Measurements from ENCODE around the gene DDC.
A peak's percentile ranks its signal among the peaks of the same experiment; 100 is the strongest.
"Not testable (repeated sequence)": the region's sequence is repeated elsewhere in the genome, so short reads cannot be mapped to it uniquely, and the experiment has no call there.

DDC gene

GRCh38 chr7:50553973-50554372 is 11.2 kb downstream of the DDC start:
- DNase-seq = no peak

GRCh38 chr7:50552921-50553320 is 12.3 kb downstream of the DDC start:
- DNase-seq = no peak

DNA sequence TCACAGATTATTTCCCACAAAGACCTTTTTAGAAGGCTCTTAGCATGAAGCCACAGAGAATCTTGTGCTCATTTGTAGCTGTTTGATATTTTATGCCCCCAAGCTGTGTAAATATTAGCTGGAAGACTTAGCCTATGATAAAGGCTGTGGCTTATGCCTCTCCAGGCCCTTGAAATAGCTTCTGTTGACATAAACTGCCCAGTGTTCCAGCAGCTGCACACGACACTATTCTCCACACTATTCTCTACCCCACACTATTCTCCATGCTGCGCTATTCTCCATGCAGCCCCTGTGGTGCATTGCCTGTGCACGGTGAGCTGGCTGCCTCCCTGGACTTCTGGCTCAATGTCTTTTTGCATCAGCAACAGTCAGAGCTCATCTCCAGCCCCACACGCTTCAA is 13.1 kb downstream of the DDC start:
- DNase-seq = peak; percentile 91

- not testable (repeated sequence) for DNase-seq
These were observed 19.6 kb downstream of the DDC start for GRCh38 chr7:50545613-50546012.

- no peak for DNase-seq
These were observed 20.2 kb downstream of the DDC start for GRCh38 chr7:50544992-50545391.

- DNase-seq = no peak
These were observed 21.3 kb downstream of the DDC start for GRCh38 chr7:50543776-50544442.

GRCh38 chr7:50542132-50542531 is 23.1 kb downstream of the DDC start:
- DNase-seq = no peak

DNA sequence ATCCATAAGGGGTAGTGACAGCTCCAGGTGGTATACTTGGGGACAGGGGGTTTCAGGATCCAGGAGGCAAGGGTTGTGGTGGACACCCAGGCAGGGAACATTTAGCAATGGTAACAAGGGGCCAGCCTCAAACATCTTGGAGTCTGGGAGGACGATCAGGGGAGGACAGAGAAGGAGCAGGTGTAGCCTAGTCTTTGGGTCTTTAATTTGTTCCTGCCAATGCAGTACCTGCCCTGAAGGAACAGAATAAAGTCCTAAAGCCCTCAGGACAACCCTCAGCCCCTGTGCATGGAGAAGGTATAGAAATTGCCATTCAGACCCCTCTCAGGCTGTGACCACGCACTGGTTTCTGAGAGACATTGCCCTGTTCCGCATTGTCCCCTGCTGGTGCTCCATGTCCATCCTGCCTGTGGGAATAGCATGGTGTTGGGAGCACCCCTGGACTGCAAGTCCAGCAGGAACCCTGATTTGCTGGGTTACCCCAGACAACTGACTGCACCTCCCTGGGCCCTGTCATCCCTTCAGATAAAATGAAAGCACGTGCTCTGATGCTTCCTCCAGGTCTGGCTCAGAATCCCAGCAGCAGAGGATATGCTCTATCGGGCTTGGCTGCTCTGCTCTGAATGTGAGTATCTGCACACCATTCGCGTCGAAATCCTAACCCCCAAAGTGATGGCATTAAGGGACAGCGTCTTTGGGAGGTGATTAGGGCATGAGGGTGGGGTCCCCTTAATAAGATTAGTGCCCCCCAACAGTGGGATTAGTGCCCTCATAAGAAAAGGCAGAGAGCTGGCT is 24.2 kb downstream of the DDC start:
- no peak for DNase-seq

DNA sequence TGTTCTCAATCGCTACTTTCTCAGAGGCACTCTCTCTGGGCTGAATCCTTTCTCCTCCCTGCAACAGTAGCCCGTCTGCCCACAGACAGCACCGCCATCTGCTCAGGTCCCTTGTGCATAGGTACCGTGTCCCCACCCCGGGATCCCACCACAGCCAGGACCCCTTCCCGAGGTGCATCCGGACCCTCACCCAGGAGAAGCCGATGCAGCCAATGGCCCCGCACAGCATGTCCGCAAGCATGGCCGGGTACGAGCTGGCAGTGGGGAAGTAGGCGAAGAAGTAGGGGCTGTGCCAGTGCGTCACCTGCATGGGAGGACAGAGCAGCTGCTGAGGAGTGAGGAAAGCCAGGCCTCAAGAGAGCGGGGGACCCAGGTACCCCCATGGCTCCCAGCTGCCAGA is 25.5 kb downstream of the DDC start:
- DNase-seq = no peak

DNA sequence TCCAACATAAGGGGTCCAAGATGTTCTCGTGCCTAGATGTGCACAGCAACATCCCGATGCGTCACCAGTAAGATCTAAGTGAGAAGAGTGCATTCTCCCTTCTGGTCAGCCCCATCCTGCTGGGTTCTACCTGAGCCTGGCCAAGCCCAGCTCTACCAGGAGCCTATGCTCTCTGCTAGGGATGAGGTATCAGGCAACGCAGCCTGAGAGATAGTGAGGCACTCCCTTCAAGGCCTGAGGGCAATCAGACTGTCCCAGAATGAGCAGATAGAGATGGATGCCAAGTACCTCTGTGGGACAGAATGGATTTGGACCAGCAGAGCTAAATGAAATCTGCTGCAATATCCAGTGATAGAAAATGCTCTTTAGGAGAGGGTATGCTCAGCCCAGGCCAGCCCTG is 26.7 kb downstream of the DDC start:
- no peak for DNase-seq

- no peak for DNase-seq
These were observed 27.8 kb downstream of the DDC start for GRCh38 chr7:50537417-50537816.

GRCh38 chr7:50535291-50535711 is 29.9 kb downstream of the DDC start:
- not testable (repeated sequence) for DNase-seq

DNA sequence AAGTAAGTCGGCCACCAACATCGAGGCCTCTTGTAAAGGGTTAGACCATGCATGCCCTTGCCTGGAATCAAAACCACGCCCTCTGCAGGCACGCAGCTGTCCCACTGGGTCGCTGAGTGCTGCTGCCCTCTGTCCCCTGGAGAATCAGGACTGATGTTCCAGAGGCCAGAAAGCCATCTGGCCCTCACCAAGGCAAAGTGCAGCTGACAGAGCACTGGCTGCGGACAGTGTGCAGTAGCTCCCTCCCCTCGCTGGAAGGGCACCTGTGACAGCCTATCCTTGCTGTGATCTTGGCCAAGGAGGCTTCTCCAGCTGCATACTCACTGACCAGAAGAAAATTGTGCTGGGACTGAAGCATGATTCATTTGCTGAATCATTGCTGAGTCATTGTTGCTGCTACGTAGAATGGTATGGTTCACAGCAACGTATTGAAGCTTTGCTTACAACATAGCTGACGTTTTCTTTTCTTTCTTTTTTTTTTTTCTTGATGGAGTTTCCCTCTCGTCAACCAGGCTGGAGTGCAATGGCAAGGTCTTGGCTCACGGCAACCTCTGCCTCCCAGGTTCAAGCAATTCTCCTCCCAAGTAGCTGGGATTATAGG is 30.4 kb downstream of the DDC start:
- no peak for DNase-seq

- no peak for DNase-seq
These were observed 31.3 kb downstream of the DDC start for GRCh38 chr7:50533866-50534265.

DNA sequence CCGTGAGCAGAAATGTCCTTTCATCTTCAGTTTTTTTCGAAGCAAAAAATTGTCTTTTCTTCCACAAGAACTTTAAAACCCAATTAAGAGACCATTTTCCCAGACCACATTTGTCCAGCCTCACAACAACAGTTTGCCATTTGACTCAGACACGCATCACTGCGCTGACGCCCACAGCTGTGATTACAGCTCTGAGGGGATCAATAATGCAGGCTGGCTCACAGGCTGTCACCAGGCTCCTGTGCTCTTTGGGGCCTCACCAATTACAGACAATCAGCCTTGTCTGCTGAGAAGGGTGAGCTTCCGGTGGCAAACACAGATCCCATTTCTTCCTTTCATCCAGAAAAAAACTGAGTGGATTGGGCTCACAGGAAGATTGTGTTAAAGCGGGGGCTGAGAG is 33.3 kb downstream of the DDC start:
- no peak for DNase-seq

DNA sequence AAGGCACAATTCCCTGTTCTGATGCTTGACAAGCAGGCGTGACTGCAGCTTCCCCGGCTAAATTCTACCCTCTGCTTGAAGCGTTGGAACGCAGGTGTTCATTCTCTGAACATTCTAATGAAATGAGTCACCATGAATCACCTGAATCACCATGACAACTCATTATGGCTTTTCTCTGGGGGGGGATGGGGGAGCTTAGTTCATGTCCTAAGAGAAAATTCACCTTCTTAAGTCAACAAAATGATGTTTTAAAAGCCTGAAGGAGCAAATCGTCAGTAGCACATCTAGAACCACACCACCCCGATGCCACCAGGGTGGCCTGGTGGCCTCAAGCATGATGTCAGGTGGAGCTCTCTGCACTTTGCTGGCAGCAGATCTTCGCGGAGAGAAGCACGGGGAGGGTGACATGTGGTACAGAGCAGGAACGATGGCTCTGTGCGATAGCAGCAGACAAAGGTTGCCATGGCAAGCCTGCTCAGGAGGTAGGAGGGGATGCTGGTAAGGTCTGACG is 33.7 kb downstream of the DDC start:
- DNase-seq = peak; percentile 65

GRCh38 chr7:50530766-50531165 is 34.4 kb downstream of the DDC start:
- no peak for DNase-seq

- no peak for DNase-seq
These were observed 35.9 kb downstream of the DDC start for GRCh38 chr7:50529093-50529862.

- DNase-seq = no peak
These were observed 36.7 kb downstream of the DDC start for GRCh38 chr7:50528266-50529092.

DNA sequence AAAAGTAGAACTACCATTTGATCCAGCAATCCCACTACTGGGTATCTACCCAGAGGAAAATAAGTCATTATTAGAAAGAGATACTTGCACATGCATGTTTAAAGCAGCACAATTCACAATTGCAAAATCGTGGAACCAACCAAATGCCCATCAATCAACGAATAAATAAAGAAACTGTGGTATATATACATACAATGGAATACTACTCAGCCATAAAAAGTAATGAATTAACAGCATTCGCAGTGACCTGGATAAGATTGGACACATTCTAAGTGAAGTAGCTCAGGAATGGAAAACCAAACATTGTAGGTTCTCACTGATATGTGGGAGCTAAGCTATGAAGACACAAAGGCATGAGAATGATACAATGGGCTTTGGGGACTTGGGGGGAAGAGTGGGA is 45.9 kb downstream of the DDC start:
- DNase-seq = not testable (repeated sequence)

DNA sequence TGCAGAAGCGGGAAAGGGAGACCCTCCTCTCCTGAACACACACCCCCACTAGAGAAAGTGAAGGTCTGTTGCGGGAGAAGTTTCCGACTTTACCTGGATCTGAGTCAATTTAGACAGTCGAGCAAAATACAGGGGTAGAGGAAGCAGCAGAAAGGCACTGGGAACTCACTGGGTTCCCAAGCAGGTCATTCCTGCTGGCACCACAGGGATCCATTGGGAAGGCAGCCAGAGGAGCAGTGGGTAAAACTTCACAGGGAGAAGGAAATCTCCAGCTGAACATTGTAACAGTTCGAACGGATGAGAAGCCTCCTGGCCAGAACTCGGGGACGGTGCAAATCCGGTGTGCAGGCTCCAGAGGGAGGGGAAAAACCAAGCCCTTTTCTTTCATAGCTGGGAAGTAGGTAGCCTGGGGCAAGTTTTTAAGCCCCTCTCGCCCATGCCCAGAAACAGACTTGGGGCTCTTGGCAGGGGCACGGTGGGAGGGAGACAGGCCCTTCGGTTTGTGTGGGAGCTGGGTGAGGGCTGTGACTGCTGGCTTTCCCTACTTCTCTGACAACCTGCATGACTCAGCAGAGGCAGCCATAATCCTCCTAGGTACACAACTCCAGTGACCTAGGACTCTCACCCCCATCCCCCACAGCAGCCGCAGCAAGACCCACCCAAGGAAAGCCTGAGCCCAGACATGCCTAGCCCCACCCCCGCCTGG is 51.9 kb downstream of the DDC start:
- DNase-seq = no peak

- DNase-seq = no peak
These were observed 52.8 kb downstream of the DDC start for GRCh38 chr7:50512384-50512783.
